Measurements from ENCODE around the gene CCDC87. TPM values are rescaled to one million over a fixed set of nuclear protein-coding genes. Genes with fewer than 3 reads are reported as not detected.

The CCDC87 gene
- total RNA-seq, 6 experiments from 2014 or later, result 0.19 to 0.66 (median 0.37) TPM

DNA sequence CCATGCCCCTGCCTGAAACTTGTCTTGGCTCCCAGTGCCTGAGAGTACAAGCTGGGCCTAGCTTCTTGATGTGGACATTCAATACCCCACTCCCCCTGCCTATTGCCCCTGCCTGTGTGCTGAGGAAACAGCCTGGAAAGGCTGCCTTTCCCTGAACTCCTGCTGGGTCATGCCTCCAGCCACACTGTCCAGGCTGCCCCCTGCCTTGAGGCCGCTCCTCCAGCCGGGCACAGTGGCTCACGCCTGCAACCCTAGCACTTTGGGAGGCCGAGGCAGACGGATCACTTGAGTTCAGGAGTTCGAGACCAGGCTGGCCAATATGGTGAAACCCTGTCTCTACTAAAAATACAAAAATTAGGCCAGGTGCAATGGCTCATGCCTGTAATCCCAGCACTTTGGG, 10.2 kb upstream of the CCDC87 start:
- Mint-ChIP-seq H3K9me3 (no peaks in the 10 kb centered on the region), H3K27ac (no peak overlapping the region), H3K36me3 (ENCODE audit: low read depth) (0 out of 2 replicates have a peak, but pooled peaks cover 4% of the 10 kb centered on the region), H3K4me3 (no peak overlapping the region), H3K4me1 (ENCODE audit: low read depth) (peaks cover 19% of the 10 kb centered on the region), H3K27me3 (ENCODE audit: insufficient read depth) (no peaks in the 10 kb centered on the region)
- DNase-seq, result no peak
- TF ChIP-seq CTCF (IDR thresholded peaks at IDR 0.05), result no peak

- peaks cover 8% of the 10 kb centered on the region for H3K4me1 Mint-ChIP-seq (ENCODE audit: low read depth)
- H3K4me3 Mint-ChIP-seq, result no peak overlapping the region
- no peaks in the 10 kb centered on the region for H3K9me3 Mint-ChIP-seq
- no peak for TF ChIP-seq CTCF (IDR thresholded peaks at IDR 0.05)
- 0 out of 2 replicates have a peak, but pooled peaks cover 4% of the 10 kb centered on the region for H3K36me3 Mint-ChIP-seq (ENCODE audit: low read depth)
- DNase-seq, result no peak
- no peaks in the 10 kb centered on the region for H3K27me3 Mint-ChIP-seq (ENCODE audit: insufficient read depth)
- no peak overlapping the region for H3K27ac Mint-ChIP-seq
Observed at GRCh38 chr11:66600631-66601233, 7.9 kb upstream of the CCDC87 start.

GRCh38 chr11:66600219-66600618, 7.4 kb upstream of the CCDC87 start:
- Mint-ChIP-seq H3K27me3 (ENCODE audit: insufficient read depth) (no peaks in the 10 kb centered on the region), H3K27ac (no peak overlapping the region), H3K4me1 (ENCODE audit: low read depth) (peaks cover 8% of the 10 kb centered on the region), H3K9me3 (no peaks in the 10 kb centered on the region), H3K36me3 (ENCODE audit: low read depth) (0 out of 2 replicates have a peak, but pooled peaks cover 4% of the 10 kb centered on the region), H3K4me3 (no peak overlapping the region)
- no peak for TF ChIP-seq CTCF (IDR thresholded peaks at IDR 0.05)
- DNase-seq, result no peak

- Mint-ChIP-seq H3K27me3 (ENCODE audit: insufficient read depth) (no peaks in the 10 kb centered on the region), H3K36me3 (ENCODE audit: low read depth) (0 out of 2 replicates have a peak, but pooled peaks cover 4% of the 10 kb centered on the region), H3K4me1 (ENCODE audit: low read depth) (peaks cover 8% of the 10 kb centered on the region), H3K27ac (no peak overlapping the region), H3K4me3 (no peak overlapping the region), H3K9me3 (no peaks in the 10 kb centered on the region)
- no peak for DNase-seq
- no peak for TF ChIP-seq CTCF (IDR thresholded peaks at IDR 0.05)
Observed at GRCh38 chr11:66598993-66599392, 6.1 kb upstream of the CCDC87 start.

DNA sequence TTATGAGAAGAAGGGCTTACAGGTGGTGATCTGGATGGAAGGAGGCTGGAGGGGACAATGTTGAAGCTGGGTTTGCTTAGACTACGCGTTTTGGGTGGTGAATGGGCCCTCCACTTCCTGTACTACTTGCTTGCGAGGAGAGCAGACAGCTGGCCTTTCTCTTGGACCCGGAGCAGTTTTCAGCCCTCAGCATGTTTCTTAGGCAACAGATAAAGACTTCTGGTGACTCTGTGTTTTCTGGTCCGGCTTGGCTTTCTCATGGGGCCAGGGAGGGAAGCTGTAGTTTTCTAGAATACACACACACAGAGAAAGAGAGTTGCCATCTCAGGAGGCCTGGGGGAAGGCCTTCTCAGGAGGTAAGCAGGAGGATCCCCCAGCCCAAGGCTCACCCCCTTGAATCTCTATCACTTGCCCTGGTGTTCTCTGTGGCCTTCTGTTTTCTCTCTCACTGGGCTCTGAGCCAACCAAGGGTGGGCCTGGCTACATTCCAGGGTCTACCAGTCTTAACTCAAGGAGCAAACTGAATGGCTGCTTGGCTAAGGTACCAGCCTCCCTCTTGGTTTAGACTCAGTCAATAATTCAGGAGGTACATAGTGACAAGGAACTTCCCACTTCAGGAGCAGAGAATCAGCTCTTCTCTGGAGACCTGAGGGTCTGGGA, 2.5 kb upstream of the CCDC87 start:
- H3K36me3 Mint-ChIP-seq (ENCODE audit: low read depth), result peaks cover 4% of the 10 kb centered on the region; the same call in 1 of the 2 replicates
- peaks cover 14% of the 10 kb centered on the region for H3K4me1 Mint-ChIP-seq (ENCODE audit: low read depth)
- no peak overlapping the region for H3K27ac Mint-ChIP-seq
- H3K27me3 Mint-ChIP-seq (ENCODE audit: insufficient read depth), result peaks cover 3% of the 10 kb centered on the region; the same call in 1 of the 2 replicates
- H3K4me3 Mint-ChIP-seq, result no peak overlapping the region
- H3K9me3 Mint-ChIP-seq, result no peaks in the 10 kb centered on the region
- no peak for DNase-seq
- no peak for TF ChIP-seq CTCF (IDR thresholded peaks at IDR 0.05)
